GM04504 (cell line): ENCODE data around the gene JAM2.
"Not testable (repeated sequence)": the region's sequence is repeated elsewhere in the genome, so short reads cannot be mapped to it uniquely, and the experiment has no call there.

Experiments
- DNase-seq: peaks from one replicate; pipeline ENCODE4 v3.0.0-alpha.2; 2012; ENCODE audit warnings: low read depth

The JAM2 gene

GRCh38 chr21:25646474-25646873 lies 7.4 kb downstream of the JAM2 start:
- no peak for DNase-seq

GRCh38 chr21:25647647-25648046 lies 8.6 kb downstream of the JAM2 start:
- no peak for DNase-seq

GRCh38 chr21:25649146-25649545 lies 10.1 kb downstream of the JAM2 start:
- DNase-seq = no peak

GRCh38 chr21:25656412-25656811 lies 17.4 kb downstream of the JAM2 start:
- no peak for DNase-seq

- DNase-seq = no peak
Measured at GRCh38 chr21:25657140-25657539, 18.1 kb downstream of the JAM2 start.

GRCh38 chr21:25658427-25659035 lies 19.5 kb downstream of the JAM2 start:
- no peak for DNase-seq

GRCh38 chr21:25660233-25660632 lies 21.2 kb downstream of the JAM2 start:
- DNase-seq = no peak

- no peak for DNase-seq
Measured at GRCh38 chr21:25664491-25664931, 25.5 kb downstream of the JAM2 start.

GRCh38 chr21:25670726-25671125 lies 31.7 kb downstream of the JAM2 start:
- peak; percentile 12 for DNase-seq

GRCh38 chr21:25676451-25676850 lies 37.4 kb downstream of the JAM2 start:
- DNase-seq = no peak

- DNase-seq = no peak
Measured at GRCh38 chr21:25682382-25682781, 43.3 kb downstream of the JAM2 start.

GRCh38 chr21:25687787-25688186 lies 48.7 kb downstream of the JAM2 start:
- no peak for DNase-seq

GRCh38 chr21:25688275-25689155 lies 49.5 kb downstream of the JAM2 start:
- DNase-seq = no peak

- no peak for DNase-seq
Measured at GRCh38 chr21:25689226-25689625, 50.2 kb downstream of the JAM2 start.

GRCh38 chr21:25691976-25692375 lies 52.9 kb downstream of the JAM2 start:
- no peak for DNase-seq

- not testable (repeated sequence) for DNase-seq
Measured at GRCh38 chr21:25695461-25695860, 56.4 kb downstream of the JAM2 start.

- no peak for DNase-seq
Measured at GRCh38 chr21:25700741-25701140, 61.7 kb downstream of the JAM2 start.

GRCh38 chr21:25701529-25701928 lies 62.5 kb downstream of the JAM2 start:
- no peak for DNase-seq

- DNase-seq = peak; percentile 19
Measured at GRCh38 chr21:25708467-25709065, 69.5 kb downstream of the JAM2 start.

GRCh38 chr21:25709684-25710265 lies 70.7 kb downstream of the JAM2 start:
- DNase-seq = no peak

GRCh38 chr21:25710550-25710949 lies 71.5 kb downstream of the JAM2 start:
- DNase-seq = no peak

- not testable (repeated sequence) for DNase-seq
Measured at GRCh38 chr21:25714066-25714465, 75.0 kb downstream of the JAM2 start.
